ENCODE results near the gene ABCA6. TPM values are rescaled to one million over a fixed set of nuclear protein-coding genes. Genes with fewer than 3 reads are reported as not detected.

The ABCA6 gene
- total RNA-seq, 1 experiment from 2014 or later: not detected

DNA sequence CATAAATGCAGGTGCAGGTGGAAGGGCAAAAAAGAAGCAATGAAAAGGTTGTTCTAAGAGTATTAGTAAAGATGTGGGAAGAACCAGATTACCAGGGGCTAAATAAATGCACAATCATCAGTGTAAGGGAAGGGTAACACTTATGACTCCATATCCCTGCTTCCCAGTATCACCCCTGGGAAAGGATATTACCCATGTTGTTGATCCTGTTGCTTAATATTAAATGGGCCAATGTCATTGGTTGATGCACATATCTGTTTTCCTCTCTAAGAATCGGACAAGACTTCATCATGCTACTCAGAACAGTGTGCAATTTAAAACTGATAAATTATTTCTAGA lies 34.7 kb upstream of the ABCA6 start:
- ATAC-seq: no peak
- intact Hi-C loops (cut with micrococcal nuclease): no loop called here
- peaks cover 24% of the 10 kb centered on the region for H3K4me1 ChIP-seq (ENCODE audit: insufficient read depth, low read length)
- H3K27me3 ChIP-seq (ENCODE audit: low read length): no peaks in the 10 kb centered on the region
- peak overlapping the region; percentile 55 for H3K4me2 ChIP-seq (ENCODE audit: low read length)
- no peak overlapping the region for H3K4me3 ChIP-seq (ENCODE audit: low read length)
- peaks cover 6% of the 10 kb centered on the region for H3F3A ChIP-seq (ENCODE audit: low read length, unreplicated experiment)
- H3K9me2 ChIP-seq (replicated peaks; ENCODE audit: low read length): 0 out of 2 replicates have a peak, but pooled peaks cover 4% of the 10 kb centered on the region
- H3K9ac ChIP-seq (ENCODE audit: low read length): peak overlapping the region; percentile 58
- no peaks in the 10 kb centered on the region for H3K36me3 ChIP-seq (ENCODE audit: low read depth, low read length)
- BruUV-seq (replicated peaks): no TSS peak
- peak overlapping the region; percentile 83 for H3K27ac ChIP-seq (ENCODE audit: low read length)
- H3K9me3 ChIP-seq (ENCODE audit: low read length): no peaks in the 10 kb centered on the region
- H2AFZ ChIP-seq (ENCODE audit: low read length): peak overlapping the region; percentile 48
- ChIA-PET CTCF (interaction anchor here (0.6 kb wide), 1 partner anchor 562 kb away, joined by 3 read pairs; no protein-coding TSS in a partner anchor), POLR2A (ENCODE audit: unreplicated experiment) (no interaction called here)
- TF ChIP-seq EZH2phosphoT487 (IDR thresholded peaks at IDR 0.05; ENCODE audit: borderline replicate concordance, low read length): no peak
- TF ChIP-seq EZH2 (IDR thresholded peaks at IDR 0.05; ENCODE audit: low read length, unreplicated experiment): no peak
- TF ChIP-seq, protein P1, sequence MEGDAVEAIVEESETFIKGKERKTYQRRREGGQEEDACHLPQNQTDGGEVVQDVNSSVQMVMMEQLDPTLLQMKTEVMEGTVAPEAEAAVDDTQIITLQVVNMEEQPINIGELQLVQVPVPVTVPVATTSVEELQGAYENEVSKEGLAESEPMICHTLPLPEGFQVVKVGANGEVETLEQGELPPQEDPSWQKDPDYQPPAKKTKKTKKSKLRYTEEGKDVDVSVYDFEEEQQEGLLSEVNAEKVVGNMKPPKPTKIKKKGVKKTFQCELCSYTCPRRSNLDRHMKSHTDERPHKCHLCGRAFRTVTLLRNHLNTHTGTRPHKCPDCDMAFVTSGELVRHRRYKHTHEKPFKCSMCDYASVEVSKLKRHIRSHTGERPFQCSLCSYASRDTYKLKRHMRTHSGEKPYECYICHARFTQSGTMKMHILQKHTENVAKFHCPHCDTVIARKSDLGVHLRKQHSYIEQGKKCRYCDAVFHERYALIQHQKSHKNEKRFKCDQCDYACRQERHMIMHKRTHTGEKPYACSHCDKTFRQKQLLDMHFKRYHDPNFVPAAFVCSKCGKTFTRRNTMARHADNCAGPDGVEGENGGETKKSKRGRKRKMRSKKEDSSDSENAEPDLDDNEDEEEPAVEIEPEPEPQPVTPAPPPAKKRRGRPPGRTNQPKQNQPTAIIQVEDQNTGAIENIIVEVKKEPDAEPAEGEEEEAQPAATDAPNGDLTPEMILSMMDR (conservative IDR thresholded peaks at IDR 0.05; ENCODE audit: low read depth, low read length): no peak
- no peaks in the 10 kb centered on the region for H4K20me1 ChIP-seq (ENCODE audit: low read length)
- DNase-seq: no peak
- H3K79me2 ChIP-seq (ENCODE audit: low read length): no peaks in the 10 kb centered on the region

GRCh38 chr17:69175625-69176456 lies 34.1 kb upstream of the ABCA6 start:
- Histone ChIP-seq H3K79me2 (ENCODE audit: low read length) (no peaks in the 10 kb centered on the region), H3K4me2 (ENCODE audit: low read length) (peak overlapping the region; percentile 55), H3K27me3 (ENCODE audit: low read length) (no peaks in the 10 kb centered on the region), H3K9me2 (replicated peaks; ENCODE audit: low read length) (0 out of 2 replicates have a peak, but pooled peaks cover 4% of the 10 kb centered on the region), H3K9me3 (ENCODE audit: low read length) (no peaks in the 10 kb centered on the region), H3K27ac (ENCODE audit: low read length) (peak overlapping the region; percentile 83), H4K20me1 (ENCODE audit: low read length) (no peaks in the 10 kb centered on the region), H3K4me3 (ENCODE audit: low read length) (peak overlapping the region; percentile 27; the same call in 1 of the 2 replicates), H3K9ac (ENCODE audit: low read length) (peak overlapping the region; percentile 58), H3K4me1 (ENCODE audit: insufficient read depth, low read length) (peaks cover 24% of the 10 kb centered on the region), H2AFZ (ENCODE audit: low read length) (peak overlapping the region; percentile 48), H3K36me3 (ENCODE audit: low read depth, low read length) (no peaks in the 10 kb centered on the region), H3F3A (ENCODE audit: low read length, unreplicated experiment) (peaks cover 6% of the 10 kb centered on the region)
- intact Hi-C loops (cut with micrococcal nuclease): loop anchor here (1.0 to 2.0 kb wide), 2 partner anchors 11 to 59 kb away; no protein-coding TSS in a partner anchor
- CTCF ChIA-PET: interaction anchor here (0.6 kb wide), 1 partner anchor 561 kb away, joined by 3 read pairs; no protein-coding TSS in a partner anchor
- DNase-seq (peak; percentile 95), ATAC-seq (peak; percentile 99)
- POLR2A ChIA-PET (ENCODE audit: unreplicated experiment): no interaction called here
- TSS peak; percentile 96 for BruUV-seq (replicated peaks)
- TF ChIP-seq EZH2phosphoT487 (IDR thresholded peaks at IDR 0.05; ENCODE audit: borderline replicate concordance, low read length): no peak
- TF ChIP-seq, protein P1 (conservative IDR thresholded peaks at IDR 0.05; ENCODE audit: low read depth, low read length): no peak
- TF ChIP-seq EZH2 (IDR thresholded peaks at IDR 0.05; ENCODE audit: low read length, unreplicated experiment): no peak

DNA sequence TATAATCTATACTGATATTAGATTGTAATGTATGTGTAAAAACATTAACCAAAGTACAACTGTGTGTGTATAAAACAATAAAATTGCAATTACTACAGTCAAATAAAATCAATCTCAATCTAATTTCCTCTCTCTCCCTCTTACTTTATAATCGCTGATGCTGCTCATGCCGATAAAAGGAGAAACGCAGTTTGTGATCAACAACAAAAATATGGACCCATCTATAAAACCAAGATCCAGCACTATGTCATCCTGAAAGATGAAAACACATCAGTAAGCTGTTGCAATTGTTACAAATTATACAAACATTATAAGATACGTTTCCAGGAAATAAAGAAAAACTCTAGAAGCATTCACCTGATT lies 33.5 kb upstream of the ABCA6 start:
- no peaks in the 10 kb centered on the region for H3K36me3 ChIP-seq (ENCODE audit: low read depth, low read length)
- H3F3A ChIP-seq (ENCODE audit: low read length, unreplicated experiment): peaks cover 6% of the 10 kb centered on the region
- H3K4me2 ChIP-seq (ENCODE audit: low read length): peak overlapping the region; percentile 55
- peak overlapping the region; percentile 44 for H2AFZ ChIP-seq (ENCODE audit: low read length)
- peak overlapping the region; percentile 83 for H3K27ac ChIP-seq (ENCODE audit: low read length)
- H3K79me2 ChIP-seq (ENCODE audit: low read length): no peaks in the 10 kb centered on the region
- peak overlapping the region; percentile 3; the same call in 1 of the 2 replicates for H3K9ac ChIP-seq (ENCODE audit: low read length)
- CTCF ChIA-PET: no interaction called here
- DNase-seq (no peak), ATAC-seq (peak; percentile 28)
- no peaks in the 10 kb centered on the region for H4K20me1 ChIP-seq (ENCODE audit: low read length)
- intact Hi-C loops (cut with micrococcal nuclease): loop anchor here (1.0 to 2.0 kb wide), 2 partner anchors 12 to 60 kb away; no protein-coding TSS in a partner anchor
- peak overlapping the region; percentile 27; the same call in 1 of the 2 replicates for H3K4me3 ChIP-seq (ENCODE audit: low read length)
- H3K4me1 ChIP-seq (ENCODE audit: insufficient read depth, low read length): peaks cover 24% of the 10 kb centered on the region
- no peak for TF ChIP-seq EZH2 (IDR thresholded peaks at IDR 0.05; ENCODE audit: low read length, unreplicated experiment)
- TF ChIP-seq, protein P1 (conservative IDR thresholded peaks at IDR 0.05; ENCODE audit: low read depth, low read length): no peak
- H3K9me2 ChIP-seq (replicated peaks; ENCODE audit: low read length): 0 out of 2 replicates have a peak, but pooled peaks cover 4% of the 10 kb centered on the region
- BruUV-seq (replicated peaks): TSS peak; percentile 84
- H3K9me3 ChIP-seq (ENCODE audit: low read length): no peaks in the 10 kb centered on the region
- no peaks in the 10 kb centered on the region for H3K27me3 ChIP-seq (ENCODE audit: low read length)
- POLR2A ChIA-PET (ENCODE audit: unreplicated experiment): no interaction called here

All from PC-3 (cell line).